Fibroblast of skin of right biceps (primary cell): ENCODE results near the gene DNAI4.
"Not testable (repeated sequence)": the region's sequence is repeated elsewhere in the genome, so short reads cannot be mapped to it uniquely, and the experiment has no call there.

Experiments used
- DNase-seq: peaks from one replicate; pipeline ENCODE4 v3.0.0-alpha.2; 2013

DNAI4 gene

GRCh38 chr1:66927528-66927927, 2.9 kb upstream of the DNAI4 start:
- no peak for DNase-seq

GRCh38 chr1:66925944-66926343, 1.3 kb upstream of the DNAI4 start:
- DNase-seq = no peak

GRCh38 chr1:66925558-66925910, 878 bp upstream of the DNAI4 start:
- no peak for DNase-seq

- DNase-seq = no peak
These were observed 4.1 kb downstream of the DNAI4 start for GRCh38 chr1:66920543-66920942.

- no peak for DNase-seq
These were observed 4.8 kb downstream of the DNAI4 start for GRCh38 chr1:66919828-66920227.

GRCh38 chr1:66919063-66919462, 5.6 kb downstream of the DNAI4 start:
- DNase-seq = no peak

GRCh38 chr1:66917476-66917875, 7.2 kb downstream of the DNAI4 start:
- no peak for DNase-seq

- DNase-seq = no peak
These were observed 8.3 kb downstream of the DNAI4 start for GRCh38 chr1:66916320-66916719.

GRCh38 chr1:66915203-66915602, 9.5 kb downstream of the DNAI4 start:
- DNase-seq = not testable (repeated sequence)

- DNase-seq = no peak
These were observed 30.9 kb downstream of the DNAI4 start for GRCh38 chr1:66893712-66894111.

- DNase-seq = no peak
These were observed 34.0 kb downstream of the DNAI4 start for GRCh38 chr1:66890621-66891020.

- DNase-seq = no peak
These were observed 35.6 kb downstream of the DNAI4 start for GRCh38 chr1:66889030-66889429.

GRCh38 chr1:66876664-66877063, 48.0 kb downstream of the DNAI4 start:
- DNase-seq = no peak

- no peak for DNase-seq
These were observed 51.5 kb downstream of the DNAI4 start for GRCh38 chr1:66873111-66873510.

GRCh38 chr1:66872024-66872423, 52.6 kb downstream of the DNAI4 start:
- DNase-seq = not testable (repeated sequence)

- no peak for DNase-seq
These were observed 57.2 kb downstream of the DNAI4 start for GRCh38 chr1:66867501-66867900.

GRCh38 chr1:66860529-66860928, 64.1 kb downstream of the DNAI4 start:
- no peak for DNase-seq

GRCh38 chr1:66853379-66853778, 71.3 kb downstream of the DNAI4 start:
- no peak for DNase-seq

- no peak for DNase-seq
These were observed 71.8 kb downstream of the DNAI4 start for GRCh38 chr1:66852870-66853269.

- DNase-seq = no peak
These were observed 73.7 kb downstream of the DNAI4 start for GRCh38 chr1:66850989-66851388.

- no peak for DNase-seq
These were observed 76.5 kb downstream of the DNAI4 start for GRCh38 chr1:66848193-66848592.

- no peak for DNase-seq
These were observed 83.7 kb downstream of the DNAI4 start for GRCh38 chr1:66840929-66841328.

- peak; percentile 5 for DNase-seq
These were observed 89.7 kb downstream of the DNAI4 start for GRCh38 chr1:66834926-66835325.

- DNase-seq = no peak
These were observed 91.5 kb downstream of the DNAI4 start for GRCh38 chr1:66833112-66833511.

- DNase-seq = peak; percentile 16
These were observed 93.0 kb downstream of the DNAI4 start for GRCh38 chr1:66831529-66832239.
